Adipocyte (in vitro differentiated cells): ENCODE measurements around the gene ASCC3.

ENCODE experiments used
- DNase-seq: peaks from one replicate; pipeline ENCODE4 v3.0.0-alpha.2; 2015; ENCODE audit warnings: low read depth
- H3K27me3 ChIP-seq: replicated peaks from 2 replicates; pipeline ENCODE4 v1.7.0; 2013; ENCODE audit warnings: mild to moderate bottlenecking, low read length, moderate library complexity; ENCODE audit not compliant: control insufficient read depth, insufficient read depth
- H3K36me3 ChIP-seq: 2 replicates; pipeline ENCODE4 v1.7.0; 2013; ENCODE audit warnings: low read length, mild to moderate bottlenecking, moderate library complexity; ENCODE audit not compliant: control insufficient read depth, insufficient read depth, severe bottlenecking
- H3K4me1 ChIP-seq: 2 replicates; pipeline ENCODE4 v1.7.0; 2013; ENCODE audit warnings: mild to moderate bottlenecking, low read length, moderate library complexity; ENCODE audit not compliant: control insufficient read depth, insufficient read depth
- H3K4me3 ChIP-seq: 2 replicates; pipeline ENCODE4 v1.7.0; 2013; ENCODE audit warnings: mild to moderate bottlenecking, low read length, moderate library complexity
- H3K9ac ChIP-seq: 2 replicates; pipeline ENCODE4 v1.7.0; 2013; ENCODE audit warnings: mild to moderate bottlenecking, low read length, moderate library complexity
- H3K9me3 ChIP-seq: 2 replicates; pipeline ENCODE4 v1.7.0; 2013; ENCODE audit warnings: mild to moderate bottlenecking, low read length, moderate library complexity; ENCODE audit not compliant: control insufficient read depth

Gene ASCC3

DNA sequence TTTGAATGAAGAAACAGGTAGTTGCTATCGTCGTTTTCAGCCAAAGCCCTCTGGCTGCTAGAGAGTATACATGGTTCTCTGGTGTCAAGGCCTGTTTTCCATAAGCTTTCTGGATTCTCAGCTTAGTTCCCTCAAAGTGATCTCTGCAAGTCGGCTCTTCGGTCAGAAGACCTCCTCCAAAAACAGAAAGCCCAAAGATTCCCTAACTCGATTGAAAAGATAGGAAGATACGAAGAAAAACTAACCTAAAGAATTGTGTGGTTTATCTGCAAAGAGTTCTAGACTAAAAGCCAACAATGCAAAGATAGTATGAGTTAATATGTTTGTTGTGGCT is 545 bp upstream of the ASCC3 start:
- peak; percentile 39 for DNase-seq
- Histone ChIP-seq H3K36me3 (no peaks in the 10 kb centered on the region), H3K4me3 (peak overlapping the region; percentile 98), H3K9me3 (no peaks in the 10 kb centered on the region), H3K9ac (peak overlapping the region; percentile 93), H3K27me3 (no peaks in the 10 kb centered on the region), H3K4me1 (peaks cover 27% of the 10 kb centered on the region)

- H3K4me3 ChIP-seq, result peak overlapping the region; percentile 98
- H3K27me3 ChIP-seq, result no peaks in the 10 kb centered on the region
- H3K36me3 ChIP-seq, result no peaks in the 10 kb centered on the region
- peaks cover 27% of the 10 kb centered on the region for H3K4me1 ChIP-seq
- no peaks in the 10 kb centered on the region for H3K9me3 ChIP-seq
- DNase-seq, result peak; percentile 80
- peak overlapping the region; percentile 93 for H3K9ac ChIP-seq
Observed at GRCh38 chr6:100880149-100880852, 828 bp downstream of the ASCC3 start.

- peak overlapping the region; percentile 98 for H3K4me3 ChIP-seq
- no peak for DNase-seq
Observed at GRCh38 chr6:100879317-100879716, 1.8 kb downstream of the ASCC3 start.

DNA sequence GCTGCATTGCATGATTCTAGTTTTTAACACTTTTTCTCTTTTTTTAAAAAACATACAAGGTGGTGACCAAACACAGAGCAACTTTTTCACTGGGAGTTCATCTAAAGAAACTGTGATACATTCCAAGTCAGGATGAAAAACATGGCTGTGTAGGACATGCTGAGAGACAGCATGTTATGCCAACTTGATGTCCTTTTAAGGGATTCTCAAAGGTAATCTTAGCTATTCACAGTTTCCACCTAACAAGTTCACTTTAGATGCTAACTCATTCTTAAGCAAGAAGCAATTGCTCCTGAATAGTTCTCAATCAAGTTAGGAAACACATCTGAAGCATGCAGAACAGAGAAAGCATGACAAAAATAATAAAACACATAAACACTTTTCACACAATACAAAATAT is 3.3 kb downstream of the ASCC3 start:
- no peaks in the 10 kb centered on the region for H3K27me3 ChIP-seq
- no peak overlapping the region for H3K4me3 ChIP-seq
- no peak for DNase-seq
- no peak overlapping the region for H3K9ac ChIP-seq
- H3K36me3 ChIP-seq, result no peaks in the 10 kb centered on the region
- no peaks in the 10 kb centered on the region for H3K9me3 ChIP-seq
- peaks cover 27% of the 10 kb centered on the region for H3K4me1 ChIP-seq

More at GRCh38 chr6:100879317-100879716, 1.8 kb downstream of the ASCC3 start:
- Histone ChIP-seq H3K9ac (no peak overlapping the region), H3K36me3 (no peaks in the 10 kb centered on the region), H3K9me3 (no peaks in the 10 kb centered on the region), H3K27me3 (no peaks in the 10 kb centered on the region), H3K4me1 (peaks cover 27% of the 10 kb centered on the region)

DNA sequence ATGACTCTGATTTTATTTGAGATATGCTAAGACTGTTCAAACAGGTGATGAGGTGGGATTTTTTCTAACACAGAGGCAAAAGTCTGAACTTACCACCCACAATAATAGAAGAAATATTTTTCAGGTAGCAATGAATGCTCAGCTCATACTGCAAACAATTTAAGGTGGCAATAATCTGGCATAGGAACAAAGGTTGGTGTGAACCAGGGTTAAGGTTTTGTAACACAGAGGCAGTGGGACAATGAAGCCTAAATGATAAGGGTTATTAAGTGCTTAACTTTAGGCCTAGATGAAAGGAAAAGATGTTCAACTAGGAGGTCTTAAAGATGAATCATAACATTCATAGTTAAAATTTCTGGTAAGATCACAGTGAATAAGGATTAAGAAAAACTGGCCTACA is 4.9 kb downstream of the ASCC3 start:
- H3K4me1 ChIP-seq, result peaks cover 27% of the 10 kb centered on the region
- no peaks in the 10 kb centered on the region for H3K27me3 ChIP-seq
- H3K9me3 ChIP-seq, result no peaks in the 10 kb centered on the region
- DNase-seq, result no peak
- no peaks in the 10 kb centered on the region for H3K36me3 ChIP-seq
- no peak overlapping the region for H3K9ac ChIP-seq
- no peak overlapping the region for H3K4me3 ChIP-seq

- Histone ChIP-seq H3K4me3 (no peak overlapping the region), H3K36me3 (peaks cover 59% of the 10 kb centered on the region), H3K4me1 (no peaks in the 10 kb centered on the region), H3K9ac (no peak overlapping the region), H3K9me3 (no peaks in the 10 kb centered on the region), H3K27me3 (no peaks in the 10 kb centered on the region)
- no peak for DNase-seq
Observed at GRCh38 chr6:100865525-100865924, 15.6 kb downstream of the ASCC3 start.

DNA sequence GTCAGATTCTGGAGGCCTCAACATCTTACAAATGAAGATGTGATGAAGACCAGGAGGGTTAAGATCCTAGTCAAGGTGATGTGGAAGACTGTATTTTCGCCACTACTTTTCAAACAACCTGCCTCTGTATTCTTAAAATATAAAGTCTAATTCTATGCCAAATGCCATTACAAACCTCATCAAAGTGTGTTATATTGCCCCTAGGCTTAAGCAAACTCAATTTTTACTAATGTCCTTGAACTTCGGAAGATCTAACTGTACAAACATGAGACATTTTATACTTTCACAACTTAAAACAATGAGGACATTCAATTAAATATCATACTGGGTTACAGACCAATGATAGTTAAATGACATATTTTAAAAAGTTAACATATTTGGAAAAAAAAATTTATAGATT is 19.1 kb downstream of the ASCC3 start:
- H3K9me3 ChIP-seq, result peaks cover 16% of the 10 kb centered on the region
- H3K4me3 ChIP-seq, result no peak overlapping the region
- H3K27me3 ChIP-seq, result no peaks in the 10 kb centered on the region
- H3K36me3 ChIP-seq, result peaks cover 79% of the 10 kb centered on the region
- no peaks in the 10 kb centered on the region for H3K4me1 ChIP-seq
- H3K9ac ChIP-seq, result no peak overlapping the region
- no peak for DNase-seq

GRCh38 chr6:100856146-100856545 is 25.0 kb downstream of the ASCC3 start:
- Histone ChIP-seq H3K27me3 (no peaks in the 10 kb centered on the region), H3K4me1 (no peaks in the 10 kb centered on the region), H3K9ac (no peak overlapping the region), H3K36me3 (peaks cover 63% of the 10 kb centered on the region), H3K4me3 (no peak overlapping the region), H3K9me3 (peaks cover 34% of the 10 kb centered on the region)
- DNase-seq, result no peak

DNA sequence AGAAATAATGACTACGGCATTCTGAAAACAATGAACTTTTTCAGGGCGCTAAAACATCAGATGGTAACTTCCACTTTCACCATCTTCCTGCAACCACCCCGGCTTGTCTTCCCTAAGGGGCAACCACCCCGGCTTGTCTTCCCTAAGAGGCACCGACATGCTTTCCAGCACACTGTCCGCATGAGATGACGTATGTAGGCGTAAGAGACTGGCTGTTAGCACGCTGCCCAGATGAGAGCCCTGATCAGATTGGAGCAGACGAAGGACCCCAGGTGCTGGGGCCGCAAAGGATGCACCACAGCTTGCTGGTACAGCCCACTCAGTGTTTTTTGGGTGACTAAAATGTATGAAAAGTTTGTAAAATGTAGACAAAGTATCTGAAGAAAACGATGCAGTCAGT is 29.3 kb downstream of the ASCC3 start:
- Histone ChIP-seq H3K4me3 (no peak overlapping the region), H3K27me3 (no peaks in the 10 kb centered on the region), H3K36me3 (peaks cover 39% of the 10 kb centered on the region), H3K4me1 (no peaks in the 10 kb centered on the region), H3K9me3 (peaks cover 15% of the 10 kb centered on the region), H3K9ac (no peak overlapping the region)
- DNase-seq, result no peak

DNA sequence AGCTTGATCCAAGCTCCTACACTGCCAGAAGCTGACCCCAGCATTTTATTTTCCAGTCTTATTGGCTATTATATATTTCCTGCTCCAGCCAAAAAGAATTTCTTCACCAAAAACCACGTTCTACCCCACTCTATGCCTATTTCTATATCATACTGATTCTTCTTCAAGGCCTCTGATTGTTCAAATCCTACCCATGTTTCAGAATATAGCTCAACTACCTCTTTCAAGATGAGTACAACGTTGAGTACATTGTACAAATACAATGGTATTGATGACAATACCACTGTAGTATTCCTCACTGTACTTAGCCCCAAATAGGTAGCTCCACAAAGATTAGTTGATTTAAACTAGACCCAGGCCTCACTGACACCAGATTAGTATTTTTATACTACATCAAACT is 31.0 kb downstream of the ASCC3 start:
- no peak overlapping the region for H3K9ac ChIP-seq
- no peaks in the 10 kb centered on the region for H3K27me3 ChIP-seq
- DNase-seq, result no peak
- H3K4me1 ChIP-seq, result no peaks in the 10 kb centered on the region
- H3K9me3 ChIP-seq, result no peaks in the 10 kb centered on the region
- H3K36me3 ChIP-seq, result peaks cover 25% of the 10 kb centered on the region
- no peak overlapping the region for H3K4me3 ChIP-seq

DNA sequence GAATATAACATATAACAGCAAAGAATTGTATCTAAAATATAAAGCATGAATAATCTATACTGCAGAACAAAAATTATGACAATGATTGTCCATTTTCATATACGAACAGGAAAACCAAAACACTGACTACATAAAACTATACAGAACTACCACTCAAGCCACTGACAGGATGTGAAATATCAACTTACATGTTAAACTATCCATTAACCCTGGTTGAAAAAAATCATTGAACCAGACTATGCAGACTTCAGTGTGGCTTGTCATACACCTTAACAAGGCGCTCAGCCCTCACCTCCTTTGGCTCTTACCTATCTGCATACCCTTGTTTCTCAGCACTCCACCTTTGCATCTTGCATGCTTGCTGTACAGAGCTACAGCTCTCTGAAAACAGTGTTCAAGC is 34.9 kb downstream of the ASCC3 start:
- Histone ChIP-seq H3K36me3 (peaks cover 14% of the 10 kb centered on the region), H3K4me1 (no peaks in the 10 kb centered on the region), H3K4me3 (no peak overlapping the region), H3K9ac (no peak overlapping the region), H3K27me3 (no peaks in the 10 kb centered on the region), H3K9me3 (no peaks in the 10 kb centered on the region)
- no peak for DNase-seq

DNA sequence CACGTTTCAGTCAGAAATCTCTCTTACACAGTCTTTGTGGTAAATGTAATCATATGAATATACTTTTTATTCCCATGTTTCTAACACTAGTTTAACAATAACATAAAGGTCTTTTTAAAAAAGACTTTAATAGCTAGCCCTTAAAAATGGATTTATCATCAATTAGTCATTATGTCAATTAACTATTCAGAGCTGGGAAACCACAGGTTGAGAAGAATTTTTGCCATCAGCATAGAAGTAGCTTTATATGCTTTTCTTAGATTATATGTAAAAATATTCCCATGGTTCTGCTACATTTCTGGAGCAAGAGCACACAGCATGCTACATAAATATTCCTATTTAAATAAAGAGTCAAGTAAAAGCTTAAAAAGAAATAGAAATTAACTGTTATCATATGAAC is 35.5 kb downstream of the ASCC3 start:
- H3K36me3 ChIP-seq, result peaks cover 14% of the 10 kb centered on the region
- H3K4me1 ChIP-seq, result no peaks in the 10 kb centered on the region
- H3K9ac ChIP-seq, result no peak overlapping the region
- no peak for DNase-seq
- no peaks in the 10 kb centered on the region for H3K27me3 ChIP-seq
- H3K9me3 ChIP-seq, result no peaks in the 10 kb centered on the region
- H3K4me3 ChIP-seq, result no peak overlapping the region
